K562 (cell line): ENCODE results near the gene PYM1. TPM values are rescaled to one million over a fixed set of nuclear protein-coding genes. Genes with fewer than 3 reads are reported as not detected.

Experiments
- CBX5 ChIP-seq: IDR thresholded peaks from 2 replicates; pipeline ENCODE4 v1.6.1; 2014; ENCODE audit warnings: low read depth, borderline replicate concordance
- DPF2 ChIP-seq: fragments of 450-650 bp; IDR thresholded peaks from 2 replicates; pipeline ENCODE4 v1.6.1; 2016
- HOXB6 ChIP-seq: fragments of 250-450 bp; sonication (Bioruptor Pico); IDR thresholded peaks from 2 replicates; pipeline ENCODE4 v1.5.1; 2022; ENCODE audit warnings: mild to moderate bottlenecking, borderline replicate concordance
- JUNB ChIP-seq: fragments of 450-650 bp; formaldehyde crosslinking; conservative IDR thresholded peaks from 2 replicates; pipeline ENCODE4 v1.4.0; 2020; ENCODE audit warnings: mild to moderate bottlenecking
- KAT8 ChIP-seq: fragments of 450-650 bp; IDR thresholded peaks from 2 replicates; pipeline ENCODE4 v1.6.1; 2016; ENCODE audit warnings: low read depth, mild to moderate bottlenecking
- KDM1A ChIP-seq, 2 experiments: fragments of 450-650 bp; IDR thresholded peaks; 2 replicates each; pipeline ENCODE4 v1.6.1; 2016; ENCODE audit warnings: mild to moderate bottlenecking in 2 of 2
- MAZ ChIP-seq, 2 experiments: fragments of 450-650 bp in 1 of 2; sonication (generic) in 1 of 2; formaldehyde crosslinking; IDR thresholded peaks in 1 of 2; conservative IDR thresholded peaks in 1 of 2; 2 replicates each; pipeline versions ENCODE4 v1.4.0 to v1.5.0; 2020; ENCODE audit warnings: mild to moderate bottlenecking in 1 of 2, missing genetic modification reagents in 1 of 2
- NEUROD1 ChIP-seq: fragments of 150-350 bp; IDR thresholded peaks from 2 replicates; pipeline ENCODE4 v1.6.1; 2014; ENCODE audit warnings: borderline replicate concordance, low read length, low read depth; ENCODE audit not compliant: partially characterized antibody
- PHB ChIP-seq: fragments of 250-450 bp; sonication (Bioruptor Pico); IDR thresholded peaks from 2 replicates; pipeline ENCODE4 v1.5.0; 2021
- PHB2 ChIP-seq: fragments of 450-650 bp; IDR thresholded peaks from 2 replicates; pipeline ENCODE4 v1.6.1; 2017; ENCODE audit warnings: low read depth
- POLR2AphosphoS5 ChIP-seq: IDR thresholded peaks from 2 replicates; pipeline ENCODE4 v1.6.1; 2011; ENCODE audit warnings: mild to moderate bottlenecking, low read depth, low read length, moderate library complexity; ENCODE audit not compliant: control insufficient read depth, insufficient read depth
- PYGO2 ChIP-seq: fragments of 450-650 bp; IDR thresholded peaks from 2 replicates; pipeline ENCODE4 v1.6.1; 2016; ENCODE audit warnings: mild to moderate bottlenecking, missing genetic modification characterization, moderate library complexity, missing compliant biosample characterization
- RB1 ChIP-seq: fragments of 450-650 bp; IDR thresholded peaks from 2 replicates; pipeline ENCODE4 v1.6.1; 2017; ENCODE audit warnings: low read depth, mild to moderate bottlenecking
- SAP30 ChIP-seq: fragments of 200-600 bp; sonication (generic); IDR thresholded peaks from 2 replicates; pipeline ENCODE4 v1.6.1; 2012; ENCODE audit warnings: borderline replicate concordance, low read depth, mild to moderate bottlenecking, moderate library complexity, low read length, control low read depth, inconsistent platforms; ENCODE audit not compliant: insufficient read depth, poor library complexity, severe bottlenecking
- TGIF2 ChIP-seq: sonication (generic); formaldehyde crosslinking; IDR thresholded peaks from 2 replicates; pipeline ENCODE4 v1.8.1; 2022; ENCODE audit warnings: mild to moderate bottlenecking, missing genetic modification reagents, moderate library complexity
- THAP12 ChIP-seq: fragments of 250-450 bp; sonication (Bioruptor Pico); IDR thresholded peaks from 2 replicates; pipeline ENCODE4 v1.9.0; 2021; ENCODE audit warnings: mild to moderate bottlenecking, inconsistent platforms
- U2AF1 ChIP-seq: fragments of 200-400 bp; formaldehyde crosslinking; optimal IDR thresholded peaks from 2 replicates; pipeline ENCODE3; 2017; ENCODE audit warnings: mild to moderate bottlenecking, low read depth, low read length, moderate library complexity
- VEZF1 ChIP-seq: fragments of 200-800 bp; sonication (Bioruptor generic); IDR thresholded peaks from 2 replicates; pipeline ENCODE4 v1.6.1; 2017; ENCODE audit warnings: missing genetic modification characterization, missing compliant biosample characterization
- YBX1 ChIP-seq: fragments of 450-650 bp; IDR thresholded peaks from 2 replicates; pipeline ENCODE4 v1.7.1; 2016; ENCODE audit warnings: mild to moderate bottlenecking
- ZNF175 ChIP-seq: fragments of 200-800 bp; sonication (Bioruptor generic); IDR thresholded peaks from 2 replicates; pipeline ENCODE4 v1.6.1; 2016; ENCODE audit warnings: low read depth, mild to moderate bottlenecking, missing genetic modification characterization, missing compliant biosample characterization
- ZNF263 ChIP-seq: sonication (generic); formaldehyde crosslinking; IDR thresholded peaks from 2 replicates; pipeline ENCODE4 v1.8.0; 2022; ENCODE audit warnings: mild to moderate bottlenecking, missing genetic modification reagents, borderline replicate concordance
- polyA plus RNA-seq, 8 experiments: library from polyadenylated mRNA; depleted of rRNA in 4 of 8; stranded (reverse) in 5 of 8; unstranded in 3 of 8; fragments of >200 nt; fragmentation: Nextera tagmentation in 2 of 8; fragmentation: Illumina TruSeq in 1 of 8; extraction: Ambion mirVana in 2 of 8; extraction: Trizol in 1 of 8; gene quantifications; 2 replicates each; pipeline versions ENCODE4 v1.2.1 to v1.2.3, GENCODE V29; 2011 to 2014; ENCODE audit warnings: inconsistent platforms in 1 of 8, missing spikeins in 1 of 8
- total RNA-seq, 7 experiments: library from RNA; depleted of rRNA in 6 of 7; stranded (reverse); fragments of >200 nt in 6 of 7; fragmentation: Illumina TruSeq in 2 of 7; extraction: Trizol in 2 of 7; gene quantifications; 2 replicates each; pipeline versions ENCODE4 v1.2.1 to v1.2.3, GENCODE V29; 2011 to 2021; ENCODE audit warnings: low replicate concordance in 1 of 7
- TF ChIP-seq, protein P1 (sequence below): fragments of 450-650 bp; formaldehyde crosslinking; IDR thresholded peaks from 2 replicates; pipeline ENCODE4 v1.4.0; 2022; ENCODE audit warnings: mild to moderate bottlenecking, moderate library complexity

PYM1 gene
- total and polyA plus RNA-seq, 9 of the 15 experiments (the other 6 are each of a cell fraction or from before 2014, with no cell fraction given): 29.0 to 51.3 (median 34.1) TPM

- TF ChIP-seq ZNF263 (CRISPR knock-in tag) (no peak), CBX5 (no peak), NEUROD1 (no peak), POLR2AphosphoS5 (no peak), U2AF1 (no peak), RB1 (0 out of 2 replicates have a peak, but pooled peaks have one; percentile 17), HOXB6 (CRISPR knock-in tag) (no peak), PYGO2 (tag) (no peak), KDM1A (IDR thresholded peaks at IDR 0.05) (no peak), SAP30 (peak; percentile 32), MAZ (CRISPR knock-in tag; conservative IDR thresholded peaks at IDR 0.05 in 1 of 2, IDR thresholded peaks at IDR 0.05 in 1 of 2) (peak in 1 of 2 experiments; percentile 12; a peak in 1 of 4 replicates), TGIF2 (CRISPR knock-in tag) (no peak), ZNF175 (CRISPR knock-in tag) (no peak), PHB (CRISPR knock-in tag) (no peak), DPF2 (no peak), JUNB (CRISPR knock-in tag) (no peak), THAP12 (CRISPR knock-in tag) (no peak), KAT8 (no peak), VEZF1 (CRISPR knock-in tag) (peak; percentile 53; the same call in 1 of the 2 replicates), YBX1 (no peak), PHB2 (no peak)
- TF ChIP-seq, protein P1, sequence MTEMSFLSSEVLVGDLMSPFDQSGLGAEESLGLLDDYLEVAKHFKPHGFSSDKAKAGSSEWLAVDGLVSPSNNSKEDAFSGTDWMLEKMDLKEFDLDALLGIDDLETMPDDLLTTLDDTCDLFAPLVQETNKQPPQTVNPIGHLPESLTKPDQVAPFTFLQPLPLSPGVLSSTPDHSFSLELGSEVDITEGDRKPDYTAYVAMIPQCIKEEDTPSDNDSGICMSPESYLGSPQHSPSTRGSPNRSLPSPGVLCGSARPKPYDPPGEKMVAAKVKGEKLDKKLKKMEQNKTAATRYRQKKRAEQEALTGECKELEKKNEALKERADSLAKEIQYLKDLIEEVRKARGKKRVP (CRISPR knock-in tag): no peak
Observed at GRCh38 chr12:55931780-55932550, 4.3 kb upstream of the PYM1 start (continued).
